H1 (cell line): Measurements from ENCODE around the gene FAM111A. TPM values are rescaled to one million over a fixed set of nuclear protein-coding genes. Genes with fewer than 3 reads are reported as not detected.
"Not testable (repeated sequence)": the region's sequence is repeated elsewhere in the genome, so short reads cannot be mapped to it uniquely, and the experiment has no call there.

Experiments
- CTCF ChIA-PET: fragments of 300-600 bp; sonication (Branson Sonifier 250); formaldehyde crosslinking; loops from one replicate; lab custom pipeline; 2021; ENCODE audit not compliant: partially characterized antibody; lab: Charles Lee
- POLR2A ChIA-PET: fragments of 300-600 bp; sonication (Branson Sonifier 250); formaldehyde crosslinking; loops from one replicate; lab custom pipeline; 2021; ENCODE audit warnings: inconsistent platforms; ENCODE audit not compliant: partially characterized antibody; lab: Charles Lee
- DNase-seq, 2 experiments: peaks; one replicate each; pipeline versions ENCODE4 v3.0.0 to v3.0.0-alpha.2; 2010 to 2022; ENCODE audit warnings: low spot score in 2 of 2, low read depth in 1 of 2, mixed read lengths in 1 of 2
- FAIRE-seq: peaks from 2 replicates; lab custom pipeline; 2011; peaks lifted over from hg19 to GRCh38; lab: Jason Lieb, UNC
- H2AFZ ChIP-seq: 2 replicates; pipeline ENCODE4 v1.8.1; 2012; ENCODE audit warnings: low read length, inconsistent platforms
- H2AK5ac ChIP-seq: 2 replicates; pipeline ENCODE4 v1.6.1; 2013; ENCODE audit warnings: low read depth, low read length
- H2BK120ac ChIP-seq: replicated peaks from 2 replicates; pipeline ENCODE3; 2013; ENCODE audit warnings: low read depth, low read length, inconsistent platforms
- H2BK12ac ChIP-seq: 2 replicates; pipeline ENCODE4 v1.6.1; 2013; ENCODE audit warnings: low read depth, low read length
- H2BK15ac ChIP-seq: 2 replicates; pipeline ENCODE4 v1.6.1; 2013; ENCODE audit warnings: low read length
- H2BK20ac ChIP-seq: 2 replicates; pipeline ENCODE4 v1.6.1; 2013; ENCODE audit warnings: low read length
- H2BK5ac ChIP-seq: 2 replicates; pipeline ENCODE4 v1.6.1; 2013; ENCODE audit warnings: low read depth, low read length
- H3K14ac ChIP-seq: 2 replicates; pipeline ENCODE4 v1.6.1; 2013; ENCODE audit warnings: inconsistent platforms; ENCODE audit not compliant: insufficient read length
- H3K18ac ChIP-seq: 2 replicates; pipeline ENCODE4 v1.6.1; 2013; ENCODE audit warnings: low read length; ENCODE audit errors: extremely low read depth
- H3K23ac ChIP-seq: 2 replicates; pipeline ENCODE4 v1.6.1; 2013; ENCODE audit warnings: inconsistent platforms; ENCODE audit not compliant: insufficient read length
- H3K23me2 ChIP-seq: 2 replicates; pipeline ENCODE4 v1.6.1; 2013; ENCODE audit warnings: low read depth, low read length
- H3K27ac ChIP-seq: 2 replicates; pipeline ENCODE4 v1.6.1; 2011; ENCODE audit warnings: low read depth, low read length, inconsistent platforms
- H3K27me3 ChIP-seq, 4 experiments: replicated peaks in 1 of 4; 1 replicate in 1 of 4; 2 replicates in 3 of 4; pipeline versions ENCODE4 v1.6.1 to v1.8.1; 2011 to 2013; ENCODE audit warnings: low read length in 3 of 4, mild to moderate bottlenecking in 3 of 4, inconsistent platforms in 2 of 4, mixed read lengths in 2 of 4, moderate library complexity in 1 of 4; ENCODE audit not compliant: control insufficient read depth in 3 of 4, insufficient read depth in 3 of 4; ENCODE audit errors: extremely low read depth in 1 of 4
- H3K36me3 ChIP-seq, 4 experiments: 2 replicates each; pipeline versions ENCODE4 v1.6.1 to v1.8.1; 2011 to 2013; ENCODE audit warnings: mild to moderate bottlenecking in 4 of 4, low read length in 3 of 4, moderate library complexity in 2 of 4, control low read depth in 1 of 4, inconsistent platforms in 1 of 4; ENCODE audit not compliant: insufficient read depth in 4 of 4, control insufficient read depth in 2 of 4
- H3K4ac ChIP-seq: replicated peaks from 2 replicates; pipeline ENCODE3; 2013; ENCODE audit warnings: low read length, low read depth, mixed read lengths, inconsistent platforms; ENCODE audit not compliant: insufficient read length
- H3K4me1 ChIP-seq, 4 experiments: replicated peaks in 1 of 4; 1 replicate in 1 of 4; 2 replicates in 3 of 4; pipeline versions ENCODE4 v1.6.1 to v1.8.1; 2011 to 2013; ENCODE audit warnings: low read length in 3 of 4, inconsistent platforms in 2 of 4, mixed read lengths in 1 of 4; ENCODE audit not compliant: insufficient read depth in 4 of 4, control insufficient read depth in 3 of 4
- H3K4me2 ChIP-seq, 2 experiments: 2 replicates each; pipeline versions ENCODE4 v1.6.1 to v1.8.1; 2011 to 2013; ENCODE audit warnings: low read depth in 2 of 2, low read length in 2 of 2, control low read depth in 1 of 2, inconsistent platforms in 1 of 2, mild to moderate bottlenecking in 1 of 2; ENCODE audit not compliant: insufficient read depth in 1 of 2
- H3K4me3 ChIP-seq, 4 experiments: fragments of 200-600, 300-600 bp in 1 of 4; sonication (generic), shearing (Covaris generic), sonication (Bioruptor Twin) in 1 of 4; 2 replicates each; pipeline versions ENCODE4 v1.5.1 to v1.8.1; 2011 to 2016; ENCODE audit warnings: low read length in 4 of 4, low read depth in 3 of 4, control low read depth in 2 of 4, inconsistent platforms in 2 of 4, mild to moderate bottlenecking in 2 of 4, mixed read lengths in 1 of 4, moderate library complexity in 1 of 4; ENCODE audit not compliant: insufficient read depth in 2 of 4; ENCODE audit errors: extremely low read depth in 1 of 4
- H3K56ac ChIP-seq: replicated peaks from 2 replicates; pipeline ENCODE3; 2013; ENCODE audit warnings: low read depth, mild to moderate bottlenecking, mixed read lengths, low read length, inconsistent platforms; ENCODE audit not compliant: insufficient read length
- H3K79me1 ChIP-seq: 2 replicates; pipeline ENCODE4 v1.6.1; 2013; ENCODE audit warnings: low read depth, low read length, control low read depth
- H3K79me2 ChIP-seq, 2 experiments: 2 replicates each; pipeline versions ENCODE4 v1.6.1 to v1.8.1; 2012 to 2013; ENCODE audit warnings: low read length in 2 of 2, mild to moderate bottlenecking in 2 of 2, inconsistent platforms in 1 of 2; ENCODE audit not compliant: insufficient read depth in 2 of 2, control insufficient read depth in 1 of 2
- H3K9ac ChIP-seq, 4 experiments: replicated peaks in 1 of 4; 1 replicate in 1 of 4; 2 replicates in 3 of 4; pipeline versions ENCODE4 v1.6.1 to v1.8.1; 2011 to 2013; ENCODE audit warnings: low read depth in 3 of 4, low read length in 3 of 4, control low read depth in 2 of 4, mild to moderate bottlenecking in 2 of 4, moderate library complexity in 2 of 4, inconsistent platforms in 1 of 4; ENCODE audit errors: extremely low read depth in 1 of 4
- H3K9me3 ChIP-seq, 2 experiments: 2 replicates each; pipeline versions ENCODE4 v1.6.1 to v1.8.1; 2012 to 2013; ENCODE audit warnings: mild to moderate bottlenecking in 2 of 2, moderate library complexity in 2 of 2, control low read depth in 1 of 2, inconsistent platforms in 1 of 2, low read depth in 1 of 2, low read length in 1 of 2, mixed read lengths in 1 of 2; ENCODE audit not compliant: insufficient read depth in 2 of 2
- H4K20me1 ChIP-seq, 2 experiments: replicated peaks in 1 of 2; 2 replicates each; pipeline versions ENCODE3 to v1.8.1; 2011 to 2013; ENCODE audit warnings: inconsistent platforms in 2 of 2, low read length in 2 of 2, mild to moderate bottlenecking in 1 of 2; ENCODE audit not compliant: insufficient read depth in 2 of 2, control insufficient read depth in 1 of 2
- H4K5ac ChIP-seq: 2 replicates; pipeline ENCODE4 v1.6.1; 2013; ENCODE audit warnings: low read length, low read depth, mixed read lengths, inconsistent platforms; ENCODE audit not compliant: insufficient read length
- H4K8ac ChIP-seq: 2 replicates; pipeline ENCODE4 v1.8.0; 2013; ENCODE audit warnings: mild to moderate bottlenecking, moderate library complexity, low read length, inconsistent platforms; ENCODE audit not compliant: insufficient read depth; ENCODE audit errors: extremely low read depth
- H4K91ac ChIP-seq: replicated peaks from 2 replicates; pipeline ENCODE3; 2013; ENCODE audit warnings: low read length, mixed read lengths, inconsistent platforms; ENCODE audit not compliant: insufficient read length
- POLR2A ChIP-seq, 2 experiments: IDR thresholded peaks; 1 replicate in 1 of 2; 2 replicates in 1 of 2; pipeline ENCODE4 v1.6.1; 2011; ENCODE audit warnings: low read depth in 2 of 2, low read length in 2 of 2, mild to moderate bottlenecking in 2 of 2; ENCODE audit errors: control extremely low read depth in 1 of 2
- POU5F1 ChIP-seq: IDR thresholded peaks from 2 replicates; pipeline ENCODE4 v1.6.1; 2011; ENCODE audit warnings: low read depth, mild to moderate bottlenecking, low read length, moderate library complexity
- SP1 ChIP-seq: IDR thresholded peaks from 2 replicates; pipeline ENCODE4 v1.6.1; 2011; ENCODE audit warnings: low read depth, low read length
- TAF1 ChIP-seq: IDR thresholded peaks from 2 replicates; pipeline ENCODE4 v1.6.1; 2011; ENCODE audit warnings: mild to moderate bottlenecking, low read depth, low read length
- WGBS, 2 experiments: shearing (Covaris generic) in 1 of 2; methylation state at CpG; one replicate each; pipeline versions ENCODE4 v1.1.6 to v1.1.7; 2013 to 2015; ENCODE audit warnings: low lambda C conversion rate in 2 of 2, mixed read lengths in 2 of 2, inconsistent platforms in 1 of 2, low coverage in 1 of 2, missing lambda C conversion rate in 1 of 2; ENCODE audit not compliant: insufficient replicate concordance in 2 of 2, insufficient coverage in 1 of 2, insufficient read length in 1 of 2; ENCODE audit errors: extremely low coverage in 1 of 2, missing lambda C conversion rate in 1 of 2; 5-methylcytosine and 5-hydroxymethylcytosine counted together
- polyA plus RNA-seq, 7 experiments: library from polyadenylated mRNA; depleted of rRNA in 3 of 7; stranded (reverse) in 5 of 7; unstranded in 2 of 7; fragments of >200 nt in 5 of 7; fragments of 200-250 nt in 2 of 7; gene quantifications; 1 replicate in 5 of 7; 2 replicates in 1 of 7; 4 replicates in 1 of 7; pipeline versions ENCODE4 v1.2.1 to v1.2.3, GENCODE V29; 2011 to 2013; ENCODE audit warnings: missing spikeins in 2 of 7, mixed read lengths in 2 of 7
- total RNA-seq: library from RNA; stranded (reverse); fragmentation: NEBNext Ultra II Directional; extraction: Animal tissue kit (Norgen Biotek cat#: 25700); gene quantifications from 2 replicates; pipeline ENCODE4 v1.2.1, GENCODE V29; 2021

The FAM111A gene
- total and polyA plus RNA-seq, 2 of the 8 experiments (the other 6 are each of a cell fraction or from before 2014, with no cell fraction given), result 10.2 to 29.9 TPM

DNA sequence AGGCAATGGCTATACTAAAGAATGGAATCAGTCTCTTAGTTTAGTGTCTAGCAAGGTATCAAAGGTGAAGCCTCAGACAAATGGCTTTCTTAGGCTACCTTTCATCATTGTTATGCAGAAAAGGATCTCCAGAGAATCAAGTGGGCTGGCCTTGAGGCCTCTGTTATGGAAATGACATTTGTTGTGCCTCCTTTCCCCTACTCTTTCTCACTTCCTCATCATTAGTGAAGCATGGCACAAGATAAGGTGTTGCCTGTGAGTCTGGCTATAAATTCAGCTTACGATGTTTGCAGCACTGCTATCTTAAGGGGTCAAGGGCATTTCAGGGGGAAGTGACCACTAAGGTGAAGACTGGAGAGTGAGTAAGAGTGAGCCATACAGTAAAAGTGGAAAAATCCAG lies 47.4 kb upstream of the FAM111A start:
- H2BK5ac ChIP-seq, H3K36me3 ChIP-seq, H4K8ac ChIP-seq, H3K4ac ChIP-seq, H2BK20ac ChIP-seq, H3K23ac ChIP-seq, H3K56ac ChIP-seq, H2BK12ac ChIP-seq, H2AK5ac ChIP-seq, H2BK120ac ChIP-seq, H3K23me2 ChIP-seq, DNase-seq, H3K79me1 ChIP-seq, H3K27ac ChIP-seq, H3K27me3 ChIP-seq, H3K9me3 ChIP-seq, H2AFZ ChIP-seq, H4K91ac ChIP-seq, H3K79me2 ChIP-seq, H3K14ac ChIP-seq, H3K9ac ChIP-seq, H4K20me1 ChIP-seq, H4K5ac ChIP-seq, H2BK15ac ChIP-seq, H3K18ac ChIP-seq: not testable (repeated sequence)
- FAIRE-seq, result peak; percentile 86
- POLR2A ChIA-PET, result interaction anchor here (1.5 to 3.5 kb wide), 2 partner anchors 9 to 12 kb away, joined by 3 to 16 read pairs; partner anchors contain the start of genes FAM111B and GLYATL1B
- peak overlapping the region in 1 of 4 experiments; percentile 33; a peak in 2 of 8 replicates for H3K4me3 ChIP-seq
- peak; percentile 22; the same call in 1 of the 2 replicates for TF ChIP-seq SP1
- TF ChIP-seq TAF1, result 0 out of 2 replicates have a peak, but pooled peaks have one; percentile 20
- TF ChIP-seq POU5F1, result peak; percentile 93
- TF ChIP-seq POLR2A (IDR thresholded peaks at IDR 0.05; ENCODE audit: control extremely low read depth in 1 of 2, low read depth in 2 of 2, low read length in 2 of 2), result 0 out of 3 replicates have a peak, but pooled peaks of 1 of the 2 experiments have one; percentile 22
- H3K4me1 ChIP-seq, result peaks cover 0 to 12% (median 11%) of the 10 kb centered on the region in 4 experiments; a peak in 5 of 7 replicates
- CTCF ChIA-PET, result interaction anchor here (0.7 to 2.1 kb wide), 3 partner anchors 37 to 172 kb away, joined by 3 to 6 read pairs (median 5); no protein-coding TSS in a partner anchor
- H3K4me2 ChIP-seq, result peak overlapping the region; percentile 46 to 65; a peak in 3 of 4 replicates
- 39% methylated on average over 1 of the region's 1 CpG; no CpG with 5 or more reads in 1 of the 2 experiments for WGBS, 2 experiments
